AG09319 (cell line): ENCODE measurements around the gene ZNF343.

Source experiments
- DNase-seq: peaks from one replicate; pipeline ENCODE4 v3.0.0-alpha.2; 2010; ENCODE audit warnings: low read depth; ENCODE audit errors: extremely low read depth
- TF ChIP-seq, protein P1 (sequence below): IDR thresholded peaks from 2 replicates; pipeline ENCODE4 v1.5.1; 2011; ENCODE audit warnings: low read depth, mild to moderate bottlenecking, inconsistent platforms, low read length, moderate library complexity

The ZNF343 gene

DNA sequence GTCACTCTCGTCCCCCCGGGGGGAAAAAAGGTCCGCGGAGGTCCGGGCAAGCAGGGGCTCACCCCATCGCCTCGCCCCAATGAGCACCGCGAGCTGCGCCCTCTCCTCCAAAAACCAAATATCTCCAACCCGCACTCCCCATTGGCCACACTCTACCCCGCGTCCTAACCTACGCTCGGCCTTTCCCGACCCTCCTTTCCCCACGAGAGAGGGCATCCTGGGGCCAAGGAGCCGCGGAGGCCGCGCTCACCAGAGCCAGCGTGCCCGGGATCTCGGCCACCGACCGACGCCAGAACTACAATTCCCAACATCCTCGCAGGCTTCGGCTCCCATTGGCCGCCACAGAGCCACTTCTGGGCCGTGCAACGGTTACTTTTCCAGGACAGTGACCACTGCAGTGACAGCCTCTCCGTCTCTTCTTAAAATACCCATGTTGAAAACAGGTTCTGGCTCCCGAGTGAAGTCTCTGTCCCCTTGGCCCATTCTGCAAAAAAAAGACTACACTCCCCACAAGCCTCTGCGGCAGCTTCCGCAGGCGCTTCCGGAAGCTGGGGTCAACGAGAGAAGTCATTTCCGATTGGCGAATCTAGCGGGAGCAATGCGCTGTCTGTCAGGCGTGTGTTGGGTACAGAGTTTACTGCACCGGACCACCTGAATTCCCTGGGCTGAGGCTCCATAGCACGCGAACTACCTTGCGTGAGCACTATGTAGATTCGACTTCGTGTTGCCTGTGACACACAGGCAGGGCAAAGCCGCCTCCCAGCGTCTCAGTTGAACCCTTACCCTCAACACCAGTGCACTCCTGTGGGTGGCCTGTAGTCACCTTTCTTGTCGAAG, at the start of gene ZNF343:
Gene ZNF343, minus strand, starts transcription at position 285 of the 837 bp plus-strand sequence. CDS start 15,020 bp downstream, outside the sequence.
- TF ChIP-seq, protein P1, sequence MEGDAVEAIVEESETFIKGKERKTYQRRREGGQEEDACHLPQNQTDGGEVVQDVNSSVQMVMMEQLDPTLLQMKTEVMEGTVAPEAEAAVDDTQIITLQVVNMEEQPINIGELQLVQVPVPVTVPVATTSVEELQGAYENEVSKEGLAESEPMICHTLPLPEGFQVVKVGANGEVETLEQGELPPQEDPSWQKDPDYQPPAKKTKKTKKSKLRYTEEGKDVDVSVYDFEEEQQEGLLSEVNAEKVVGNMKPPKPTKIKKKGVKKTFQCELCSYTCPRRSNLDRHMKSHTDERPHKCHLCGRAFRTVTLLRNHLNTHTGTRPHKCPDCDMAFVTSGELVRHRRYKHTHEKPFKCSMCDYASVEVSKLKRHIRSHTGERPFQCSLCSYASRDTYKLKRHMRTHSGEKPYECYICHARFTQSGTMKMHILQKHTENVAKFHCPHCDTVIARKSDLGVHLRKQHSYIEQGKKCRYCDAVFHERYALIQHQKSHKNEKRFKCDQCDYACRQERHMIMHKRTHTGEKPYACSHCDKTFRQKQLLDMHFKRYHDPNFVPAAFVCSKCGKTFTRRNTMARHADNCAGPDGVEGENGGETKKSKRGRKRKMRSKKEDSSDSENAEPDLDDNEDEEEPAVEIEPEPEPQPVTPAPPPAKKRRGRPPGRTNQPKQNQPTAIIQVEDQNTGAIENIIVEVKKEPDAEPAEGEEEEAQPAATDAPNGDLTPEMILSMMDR, result no peak
- peak; percentile 48 for DNase-seq

DNA sequence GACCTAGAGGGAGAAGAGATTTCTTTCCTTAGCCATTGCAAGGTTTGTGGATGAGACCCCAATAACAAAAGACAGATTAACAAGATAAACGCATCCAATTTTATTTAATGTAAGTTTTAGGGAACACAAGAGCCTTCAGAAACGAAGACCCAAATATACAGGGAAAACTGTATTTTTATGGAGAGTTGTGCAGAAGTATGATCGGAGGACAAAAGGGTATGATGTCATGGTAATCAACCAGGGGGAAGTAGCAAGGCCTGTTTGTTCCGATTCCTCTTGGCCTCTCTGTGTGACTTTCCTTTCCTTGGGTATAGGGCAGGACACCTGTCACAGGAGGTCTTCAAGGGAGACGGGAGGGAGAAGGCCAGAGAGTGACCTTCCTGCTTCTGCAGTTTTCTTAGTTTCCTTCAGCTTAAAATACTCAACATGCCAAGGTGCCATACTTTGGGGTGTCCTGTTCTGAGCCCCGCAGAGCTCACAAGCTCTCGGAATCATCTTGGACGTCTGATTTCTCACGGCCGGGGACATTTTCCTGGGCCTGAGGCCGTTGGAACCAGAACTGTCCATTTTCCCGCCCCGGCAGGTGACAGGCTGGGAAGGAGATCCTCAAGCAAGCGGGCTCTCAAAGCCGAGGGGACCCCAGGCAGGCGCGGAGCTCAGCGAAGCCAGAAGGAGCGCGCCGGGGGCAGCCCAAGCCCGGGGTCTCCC, 49.3 kb upstream of the ZNF343 start:
- TF ChIP-seq, protein P1, result no peak
- DNase-seq, result no peak

DNA sequence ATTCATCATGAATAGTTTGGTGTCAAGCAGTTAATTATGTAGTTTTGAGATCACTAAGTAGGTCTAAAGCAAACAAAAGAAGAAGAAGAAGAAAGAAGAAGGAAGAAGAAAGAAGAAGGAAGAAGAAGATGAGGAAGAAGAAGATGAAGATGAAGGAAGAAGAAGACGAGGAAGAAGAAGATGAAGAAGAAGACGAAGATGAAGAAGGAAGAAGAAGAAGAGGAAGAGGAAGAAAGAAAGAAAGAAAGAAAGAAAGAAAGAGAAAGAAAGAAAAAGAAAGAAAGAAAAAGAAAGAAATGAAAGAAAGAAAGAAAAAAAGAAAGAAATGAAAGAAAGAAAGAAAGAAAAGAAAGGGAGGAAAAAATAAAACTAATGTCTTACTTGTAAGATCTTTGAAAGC, 36.9 kb upstream of the ZNF343 start:
- DNase-seq, result no peak
- TF ChIP-seq, protein P1, result no peak

DNA sequence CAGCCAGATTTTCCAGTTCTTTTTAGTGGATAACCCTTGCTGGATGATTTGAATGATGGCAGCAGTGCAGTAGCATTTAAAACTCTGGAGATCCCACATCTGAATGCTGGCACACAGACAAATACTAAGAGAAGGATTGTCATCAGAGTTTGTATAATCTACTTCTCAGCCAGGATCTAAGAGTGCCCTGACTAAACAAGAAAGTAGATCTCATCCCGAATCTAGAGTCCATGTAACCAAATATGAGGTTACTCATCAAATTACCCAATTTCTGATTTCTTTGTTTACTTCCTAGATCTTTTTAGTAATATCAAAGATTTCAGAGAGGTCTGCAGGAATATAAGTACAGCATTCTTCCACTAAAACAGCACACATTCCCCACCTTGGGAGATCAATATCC, 35.5 kb upstream of the ZNF343 start:
- no peak for DNase-seq
- TF ChIP-seq, protein P1, result no peak

DNA sequence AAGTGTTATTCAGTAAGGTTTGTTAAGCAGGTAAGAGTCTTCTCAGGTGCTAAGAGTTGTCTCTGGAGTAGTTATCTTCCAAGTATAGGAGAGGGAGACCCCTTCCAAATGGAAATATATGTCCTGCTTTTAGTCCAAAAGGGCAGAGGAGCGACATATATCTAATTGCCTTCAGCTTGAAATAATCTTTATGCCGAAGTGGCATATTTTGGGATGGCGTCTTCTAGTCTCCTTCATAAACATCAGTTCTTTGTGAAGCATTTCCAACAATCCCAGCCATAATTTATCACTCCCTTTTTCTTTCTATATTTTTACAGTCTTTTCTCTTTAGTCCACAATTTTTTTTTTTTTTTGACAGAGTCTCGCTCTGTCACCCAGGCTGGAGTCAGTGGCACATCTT, 33.6 kb upstream of the ZNF343 start:
- TF ChIP-seq, protein P1, result no peak
- no peak for DNase-seq

DNA sequence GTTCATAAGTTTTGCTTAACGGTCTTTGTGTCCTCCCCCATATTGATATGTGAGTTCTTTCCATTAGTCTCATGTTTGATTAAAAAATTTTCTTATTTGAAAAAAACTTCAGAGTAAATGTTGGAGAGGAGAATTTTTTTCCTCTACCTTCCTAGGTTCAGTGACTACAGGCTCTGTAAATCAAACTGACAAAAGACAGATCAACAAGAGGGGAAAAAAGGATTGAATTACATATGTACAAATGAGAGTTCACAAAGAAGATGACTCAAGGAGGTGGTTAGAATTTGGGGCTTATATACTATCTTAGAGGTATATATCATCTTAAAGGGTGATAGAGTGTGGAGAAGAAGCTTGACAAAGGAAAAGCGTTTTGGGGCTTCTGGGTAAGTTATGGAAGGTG, 33.2 kb upstream of the ZNF343 start:
- TF ChIP-seq, protein P1, result no peak
- no peak for DNase-seq
